GM21390 (cell line): ENCODE measurements around the gene OIT3.
"Not testable (repeated sequence)": the region's sequence is repeated elsewhere in the genome, so short reads cannot be mapped to it uniquely, and the experiment has no call there.

ENCODE experiments used
- ATAC-seq: cut with Tn5 transposase; IDR thresholded peaks from one replicate; pipeline ENCODE4 v1.9.1; 2021; ENCODE audit not compliant: unreplicated experiment

The OIT3 gene

GRCh38 chr10:72899545-72899944, 6.0 kb downstream of the OIT3 start:
- ATAC-seq, result no peak

GRCh38 chr10:72903941-72904446, 10.5 kb downstream of the OIT3 start:
- not testable (repeated sequence) for ATAC-seq

GRCh38 chr10:72904806-72905205, 11.3 kb downstream of the OIT3 start:
- no peak for ATAC-seq

GRCh38 chr10:72906446-72906845, 12.9 kb downstream of the OIT3 start:
- no peak for ATAC-seq

GRCh38 chr10:72910705-72911104, 17.2 kb downstream of the OIT3 start:
- ATAC-seq, result no peak

GRCh38 chr10:72911758-72912157, 18.2 kb downstream of the OIT3 start:
- ATAC-seq, result no peak

GRCh38 chr10:72912736-72913135, 19.2 kb downstream of the OIT3 start:
- ATAC-seq, result no peak

- no peak for ATAC-seq
Observed at GRCh38 chr10:72913287-72913686, 19.7 kb downstream of the OIT3 start.

GRCh38 chr10:72917201-72917600, 23.7 kb downstream of the OIT3 start:
- ATAC-seq, result not testable (repeated sequence)

GRCh38 chr10:72917803-72918332, 24.3 kb downstream of the OIT3 start:
- not testable (repeated sequence) for ATAC-seq

- ATAC-seq, result no peak
Observed at GRCh38 chr10:72918352-72918751, 24.8 kb downstream of the OIT3 start.

- not testable (repeated sequence) for ATAC-seq
Observed at GRCh38 chr10:72921147-72921683, 27.7 kb downstream of the OIT3 start.

- no peak for ATAC-seq
Observed at GRCh38 chr10:72924351-72924750, 30.8 kb downstream of the OIT3 start.

GRCh38 chr10:72925951-72926465, 32.5 kb downstream of the OIT3 start:
- no peak for ATAC-seq

GRCh38 chr10:72927485-72927884, 33.9 kb downstream of the OIT3 start:
- no peak for ATAC-seq

- no peak for ATAC-seq
Observed at GRCh38 chr10:72928798-72929197, 35.3 kb downstream of the OIT3 start.

- no peak for ATAC-seq
Observed at GRCh38 chr10:72930276-72930675, 36.7 kb downstream of the OIT3 start.

- ATAC-seq, result no peak
Observed at GRCh38 chr10:72932259-72933015, 38.9 kb downstream of the OIT3 start.

GRCh38 chr10:72935361-72935760, 41.8 kb downstream of the OIT3 start:
- ATAC-seq, result no peak

- ATAC-seq, result no peak
Observed at GRCh38 chr10:72943498-72944234, 50.1 kb downstream of the OIT3 start.

- ATAC-seq, result no peak
Observed at GRCh38 chr10:72946963-72947362, 53.4 kb downstream of the OIT3 start.
